Measurements from ENCODE around the gene FAF2.

GRCh38 chr5:176401281-176402205 lies 46.6 kb upstream of the FAF2 start:
- TF ChIP-seq CTCF (IDR thresholded peaks at IDR 0.05) (no peak), POLR2A (IDR thresholded peaks at IDR 0.05) (no peak)

Data from adrenal gland (tissue), 5 donors.